Ramos (cell line): Measurements from ENCODE around the gene GSE1.

ENCODE experiments used
- in situ Hi-C: fragments of 300-500 bp; cut with MboI; formaldehyde crosslinking; loops from one replicate; pipeline ENCODE4 v1.14.3; 2022; ENCODE audit warnings: low sequenced_read_pairs; ENCODE audit not compliant: unreplicated experiment

The GSE1 gene

DNA sequence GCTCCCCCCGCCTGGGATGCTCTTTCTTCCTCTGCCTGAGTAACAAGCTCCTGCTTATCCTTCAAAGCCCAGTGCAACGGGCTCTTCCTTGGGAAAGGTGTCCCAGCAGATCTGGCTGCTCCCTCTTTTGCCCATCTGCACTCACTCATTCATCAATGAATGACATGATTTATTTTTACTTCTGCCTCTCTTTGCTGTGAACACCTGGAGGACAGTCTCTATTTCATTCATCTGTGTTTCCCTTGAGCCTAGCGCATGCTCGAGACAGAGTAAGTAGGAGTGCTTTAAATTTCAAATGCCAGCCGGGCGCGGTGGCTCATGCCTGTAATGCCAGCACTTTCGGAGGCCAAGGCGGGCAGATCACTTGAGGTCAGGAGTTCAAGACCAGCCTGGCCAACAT is 97.6 kb downstream of the GSE1 start:
- in situ Hi-C loops = no loop called here

DNA sequence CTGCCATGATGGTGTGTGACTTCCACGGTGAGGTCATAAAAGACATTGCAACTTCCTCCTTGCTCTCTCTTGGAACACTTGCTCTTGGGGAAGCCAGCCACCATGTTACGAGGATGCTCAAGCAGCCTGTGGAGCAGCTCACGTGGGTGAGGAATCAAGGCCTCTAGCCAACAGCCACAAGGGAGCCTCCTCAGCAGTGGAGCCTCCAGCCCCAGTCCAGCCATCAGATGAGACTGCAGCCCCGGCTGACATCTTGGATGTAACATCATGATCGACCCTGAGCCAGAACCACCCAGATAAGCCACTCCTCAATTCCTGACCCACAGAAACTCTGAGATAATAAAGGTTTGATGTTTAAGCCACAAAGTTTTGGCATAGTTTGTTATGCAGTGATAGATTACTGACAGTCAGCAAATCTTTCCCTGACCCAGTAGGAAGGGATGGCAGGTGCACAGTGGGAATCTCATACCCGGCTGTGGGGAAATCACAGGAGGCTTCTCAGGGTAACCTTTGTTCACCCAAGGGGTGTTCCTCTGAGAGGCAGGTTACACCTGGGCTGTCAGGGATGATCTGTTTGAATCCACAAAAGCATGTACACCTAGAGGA is 99.0 kb downstream of the GSE1 start:
- in situ Hi-C loops = no loop called here

DNA sequence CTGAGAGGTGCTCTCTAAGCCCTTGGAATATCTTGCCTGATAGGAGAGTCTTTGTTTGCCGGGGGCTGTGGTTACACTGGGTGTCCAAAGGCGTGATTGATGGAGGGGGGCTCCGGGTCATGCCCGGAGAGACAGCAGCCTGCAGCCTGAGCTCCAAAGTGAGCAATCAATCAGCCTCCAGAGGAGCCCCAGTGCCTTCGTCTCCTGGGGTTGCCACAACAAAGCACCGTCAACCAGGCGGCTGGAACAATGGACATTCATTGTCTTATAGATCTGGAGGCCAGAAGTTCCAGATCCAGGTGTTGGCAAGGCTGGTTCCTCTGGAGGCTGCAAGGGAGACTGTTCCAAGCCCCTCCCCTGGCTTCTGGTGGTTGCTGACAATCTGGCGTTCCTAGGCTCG is 99.7 kb downstream of the GSE1 start:
- in situ Hi-C loops = no loop called here

DNA sequence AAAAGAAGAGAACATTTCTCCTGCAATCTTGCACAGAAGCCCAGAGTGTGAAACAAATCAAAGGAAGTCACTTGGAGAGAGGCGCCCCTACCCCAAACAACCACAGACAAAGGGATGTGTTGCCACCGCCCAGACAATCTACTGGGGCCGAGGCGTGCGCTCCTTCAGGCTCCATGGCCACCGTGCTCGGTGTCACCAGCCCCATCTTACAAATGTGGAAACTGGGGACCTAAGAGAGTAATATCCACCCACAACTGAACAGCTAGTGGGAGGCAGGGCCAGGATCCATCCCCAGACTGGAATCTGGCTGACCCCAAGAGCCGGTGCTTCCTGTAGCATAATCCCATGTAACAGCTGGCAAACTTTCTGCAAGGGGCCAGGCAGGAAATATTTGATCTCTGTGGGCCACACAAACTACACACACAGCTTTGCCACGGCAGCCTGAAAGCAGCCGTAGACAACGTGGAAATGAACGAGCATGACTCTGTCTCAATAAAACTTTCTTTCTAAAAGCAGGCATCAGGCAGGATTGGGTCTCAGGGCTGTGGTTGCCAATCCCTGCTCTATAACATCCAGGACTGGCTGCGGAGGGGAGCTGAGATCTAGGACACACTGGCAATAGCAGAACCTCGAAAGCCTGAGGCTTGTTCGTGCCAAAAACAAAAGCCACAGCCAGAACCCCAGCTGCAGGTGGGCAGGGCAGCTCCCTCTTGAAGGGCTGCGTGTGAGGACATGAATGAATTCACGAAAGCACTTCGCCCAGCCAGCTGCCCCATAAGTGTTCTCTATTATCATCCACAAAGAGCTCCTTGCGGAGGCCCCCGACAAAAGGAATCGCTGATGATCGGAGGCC is 102.3 kb downstream of the GSE1 start:
- in situ Hi-C loops = loop anchor here (5.0 kb wide), 1 partner anchor 58 kb away; no protein-coding TSS in a partner anchor

DNA sequence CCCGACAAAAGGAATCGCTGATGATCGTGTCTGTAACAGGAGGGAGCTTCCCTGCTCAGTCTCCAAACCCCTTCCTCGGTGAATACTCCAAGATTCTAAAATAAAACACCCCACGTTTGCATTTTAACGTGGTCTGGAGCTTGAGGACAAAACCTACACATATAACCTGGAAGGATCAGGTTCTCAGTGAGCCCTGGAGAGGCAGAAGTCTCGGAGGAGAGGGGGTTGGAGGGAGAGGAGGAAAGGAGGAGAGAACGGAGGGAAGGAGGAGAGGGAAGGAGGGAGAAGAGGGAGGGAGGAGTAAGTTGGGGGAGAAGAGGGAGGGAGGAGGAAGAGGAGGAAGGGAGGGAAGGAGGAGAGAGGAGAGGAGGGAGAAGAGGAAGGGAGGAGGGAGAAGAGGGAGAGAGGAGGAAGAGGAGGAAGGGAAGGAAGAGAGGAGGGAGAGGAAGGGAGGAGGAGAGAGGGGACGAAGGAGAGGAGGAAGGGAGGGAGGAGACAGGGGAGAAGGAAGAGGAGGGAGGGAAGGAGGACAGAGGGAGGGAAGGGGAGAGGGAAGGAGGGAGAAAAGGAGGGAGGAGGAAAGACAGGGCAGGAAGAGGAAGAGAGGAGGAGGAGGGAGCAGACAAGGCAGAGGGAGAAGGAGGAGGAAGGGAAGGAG is 103.0 kb downstream of the GSE1 start:
- in situ Hi-C loops = loop anchor here (5.0 kb wide), 1 partner anchor 59 kb away; no protein-coding TSS in a partner anchor

DNA sequence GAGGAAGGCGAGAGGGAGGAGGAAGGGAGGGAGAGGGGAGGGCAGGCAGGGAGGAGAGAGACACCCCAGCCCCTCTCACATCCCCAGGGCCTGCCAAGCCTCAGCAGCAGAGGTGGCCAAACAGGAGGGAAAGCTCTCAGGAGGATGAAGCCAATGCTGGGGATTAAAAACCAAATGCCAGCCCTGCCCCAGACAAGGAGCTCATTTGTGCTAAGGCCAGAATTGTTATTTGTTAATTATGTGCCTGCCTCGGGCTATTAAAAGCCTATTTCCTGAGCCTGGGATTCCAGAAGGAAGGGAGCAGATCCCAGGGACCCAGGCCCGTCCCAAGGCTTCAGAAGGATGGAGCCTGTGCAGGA is 103.5 kb downstream of the GSE1 start:
- in situ Hi-C loops = loop anchor here (5.0 kb wide), 1 partner anchor 59 kb away; no protein-coding TSS in a partner anchor

DNA sequence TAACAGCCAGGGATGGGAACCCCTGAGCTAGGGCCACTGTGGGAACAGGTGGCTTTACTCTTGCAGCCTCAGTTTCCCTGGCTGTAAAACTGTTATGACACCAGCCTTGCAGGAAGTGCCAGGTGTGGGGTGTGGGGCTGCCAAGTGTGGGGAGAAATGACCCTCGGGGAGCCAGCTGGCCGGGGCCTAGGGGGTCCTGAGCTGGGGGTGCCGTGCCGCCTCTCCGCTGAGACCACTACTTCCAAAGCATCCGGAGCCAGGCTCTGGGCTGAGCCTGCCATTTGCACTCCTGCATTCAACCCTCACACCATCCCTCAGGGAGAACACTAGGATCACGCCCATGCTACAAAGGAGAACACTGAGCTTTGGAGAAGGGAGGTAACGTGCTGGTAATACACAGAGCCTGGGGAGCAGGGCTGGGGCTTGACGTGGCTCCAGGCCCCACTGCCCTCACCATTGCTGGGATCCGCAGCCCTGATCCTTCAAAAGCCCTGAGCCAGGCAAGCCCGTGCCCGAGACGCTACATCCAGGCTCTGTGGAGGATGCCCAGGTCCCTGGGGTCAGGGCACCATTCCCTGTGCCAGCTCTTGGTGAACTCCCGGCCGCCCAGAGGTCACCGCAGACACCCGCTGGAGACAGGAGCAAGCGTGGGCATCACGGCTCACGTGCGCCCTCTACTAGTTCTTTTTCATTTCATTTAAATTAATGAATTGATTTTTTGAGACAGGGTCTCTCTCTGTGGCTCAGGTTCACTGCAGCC is 104.5 kb downstream of the GSE1 start:
- in situ Hi-C loops = loop anchor here (5.0 kb wide), 1 partner anchor 60 kb away; no protein-coding TSS in a partner anchor

DNA sequence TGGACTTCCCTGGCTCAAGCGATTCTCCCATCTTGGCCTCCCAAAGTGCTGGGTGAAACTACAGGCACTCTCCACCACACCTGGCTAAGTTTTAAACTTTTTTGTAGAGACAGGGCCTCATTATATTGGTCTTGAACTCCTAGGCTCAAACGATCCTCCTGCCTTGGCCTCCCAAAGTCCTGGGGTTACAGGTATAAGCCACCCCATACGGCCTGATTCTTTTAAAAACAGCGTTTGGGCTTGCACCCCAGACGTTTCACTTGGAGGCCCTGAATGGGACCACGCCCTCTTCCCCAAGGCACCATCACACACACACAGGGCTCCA is 105.0 kb downstream of the GSE1 start:
- in situ Hi-C loops = loop anchor here (5.0 kb wide), 1 partner anchor 61 kb away; no protein-coding TSS in a partner anchor

DNA sequence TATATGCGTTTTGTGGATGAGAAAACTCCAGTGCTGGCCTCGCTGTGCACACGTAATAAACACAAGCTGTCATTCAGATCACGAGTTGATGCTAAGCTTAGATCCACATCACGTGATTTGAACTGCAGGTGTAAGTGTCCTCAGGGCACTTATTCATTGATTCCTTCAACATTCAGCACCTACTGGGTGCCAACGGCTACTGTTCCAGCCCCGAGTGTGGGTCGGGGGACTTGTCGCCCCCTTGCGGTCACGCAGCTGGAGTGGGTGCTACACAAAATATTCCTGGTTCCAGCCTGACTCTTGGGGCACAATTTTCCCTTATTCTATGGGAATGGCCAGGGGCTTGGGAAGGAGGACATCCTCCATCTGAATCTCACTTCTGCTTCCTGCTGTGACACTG is 105.6 kb downstream of the GSE1 start:
- in situ Hi-C loops = loop anchor here (5.0 kb wide), 1 partner anchor 61 kb away; no protein-coding TSS in a partner anchor

DNA sequence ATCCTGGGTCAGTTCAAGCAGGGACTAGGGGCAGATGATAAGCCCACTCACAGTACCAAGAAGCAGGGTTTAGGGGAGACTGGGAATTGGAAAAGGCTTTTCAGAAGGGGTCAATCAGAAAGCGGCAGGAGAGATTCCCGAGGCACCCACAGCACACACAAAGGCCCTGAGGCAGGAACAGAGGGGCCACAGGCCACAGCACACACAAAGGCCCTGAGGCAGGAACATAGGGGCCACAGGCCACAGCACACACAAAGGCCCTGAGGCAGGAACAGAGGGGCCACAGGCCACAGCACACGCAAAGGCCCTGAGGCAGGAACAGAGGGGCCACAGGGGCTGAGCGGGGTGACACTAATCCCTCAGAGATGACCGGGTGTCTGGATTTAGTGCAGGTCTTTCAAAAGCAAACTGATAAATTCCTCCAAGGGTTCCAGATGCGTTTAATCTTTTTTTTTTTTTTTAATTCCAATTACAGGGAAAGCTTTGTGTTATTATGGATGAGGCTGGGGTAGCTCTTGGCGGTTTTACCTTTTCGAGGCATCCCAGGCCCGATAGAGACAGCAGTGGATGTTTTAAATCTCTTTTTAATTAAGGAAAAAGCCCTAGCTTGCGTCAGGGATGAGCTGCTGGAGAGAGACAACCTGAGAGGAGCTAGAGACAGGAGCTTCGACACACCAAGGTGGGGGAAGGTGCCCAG is 106.6 kb downstream of the GSE1 start:
- in situ Hi-C loops = loop anchor here (5.0 kb wide), 1 partner anchor 62 kb away; no protein-coding TSS in a partner anchor

DNA sequence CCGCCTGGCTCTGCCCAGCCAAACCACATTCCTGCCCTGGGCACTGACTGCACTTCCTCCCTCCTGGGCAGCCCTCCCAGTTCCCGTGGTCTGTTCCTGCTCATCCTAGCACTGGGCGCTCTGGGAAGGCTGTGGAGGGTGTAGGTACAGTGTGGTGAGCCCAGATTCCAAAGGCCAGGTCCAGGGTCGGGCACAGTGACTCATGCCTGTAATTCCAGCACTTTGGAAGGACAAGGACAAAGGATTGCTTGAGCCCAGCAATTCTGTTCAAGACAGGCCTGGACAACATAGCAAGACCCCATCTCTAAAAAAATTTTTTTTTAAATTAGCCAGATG is 107.1 kb downstream of the GSE1 start:
- in situ Hi-C loops = no loop called here

DNA sequence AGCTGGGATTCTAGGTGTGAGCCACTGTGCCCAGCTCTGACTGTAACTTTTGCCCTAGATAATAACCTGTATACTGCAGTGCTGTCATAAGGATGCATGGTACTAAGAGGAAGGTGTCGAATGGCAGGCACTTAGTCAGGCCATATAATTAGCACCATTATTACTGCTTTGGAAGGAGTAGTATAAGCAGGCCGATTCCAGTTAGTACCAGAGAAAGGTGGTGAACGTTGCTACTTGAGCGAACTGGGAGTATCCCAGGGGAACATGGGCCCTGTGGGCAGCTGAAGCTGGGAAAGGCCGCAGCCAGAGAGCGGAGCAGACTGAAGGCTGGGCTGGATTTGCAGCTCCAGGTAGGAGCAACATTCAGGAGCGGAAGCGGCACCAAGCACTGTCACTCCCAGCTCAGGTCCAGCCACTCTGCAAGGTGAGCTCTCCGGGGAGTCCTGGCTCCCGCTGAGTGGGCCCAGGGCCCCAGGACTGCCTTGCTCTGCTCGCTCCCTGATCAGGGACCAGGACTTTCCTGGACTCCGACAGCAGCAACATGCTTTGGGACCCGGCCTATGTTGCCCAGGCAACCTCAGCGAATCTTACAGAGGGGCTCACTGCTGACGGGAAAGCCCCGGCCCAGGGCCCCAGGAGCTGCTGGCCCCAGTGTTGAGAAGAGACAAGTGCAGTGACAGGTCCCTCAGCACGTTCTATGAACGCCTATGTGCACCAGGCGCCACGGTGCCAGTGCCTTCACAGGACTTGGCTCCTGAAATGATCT is 109.2 kb downstream of the GSE1 start:
- in situ Hi-C loops = no loop called here

DNA sequence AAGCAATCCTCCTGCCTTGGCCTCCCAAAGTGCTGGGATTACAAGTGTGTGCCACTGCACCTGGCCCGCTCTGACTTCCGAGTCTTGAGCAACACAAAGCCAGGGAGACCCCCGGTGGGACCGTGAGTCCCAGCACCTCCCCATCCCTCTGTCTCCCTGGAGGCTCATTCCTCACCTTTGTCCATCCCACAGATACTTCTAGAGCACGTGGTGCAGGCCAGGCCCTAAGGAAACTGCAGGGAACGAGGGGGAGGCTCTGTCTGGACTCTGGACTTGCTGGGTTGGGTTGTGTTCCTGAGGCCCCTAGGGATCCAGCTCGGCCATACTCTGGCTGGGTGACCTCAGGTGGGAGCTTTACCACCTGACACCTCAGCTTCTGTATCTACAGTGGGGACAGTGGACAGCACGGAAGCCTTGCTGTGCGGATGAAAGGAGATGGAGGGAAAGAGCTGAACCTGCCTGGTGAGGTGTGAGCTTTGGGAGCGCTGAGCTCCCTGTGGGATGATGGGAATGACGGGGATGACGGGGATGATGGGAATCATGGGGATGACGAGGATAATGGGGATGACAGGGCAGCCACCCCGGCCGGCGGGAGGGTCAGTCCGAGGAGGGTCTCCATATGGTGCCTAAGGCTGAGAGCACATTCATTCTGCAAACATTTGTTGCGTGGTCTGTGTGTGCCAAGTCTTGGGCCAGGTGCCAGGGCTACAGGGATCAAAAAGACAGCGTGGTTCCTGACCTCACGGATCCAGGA is 111.2 kb downstream of the GSE1 start:
- in situ Hi-C loops = no loop called here

DNA sequence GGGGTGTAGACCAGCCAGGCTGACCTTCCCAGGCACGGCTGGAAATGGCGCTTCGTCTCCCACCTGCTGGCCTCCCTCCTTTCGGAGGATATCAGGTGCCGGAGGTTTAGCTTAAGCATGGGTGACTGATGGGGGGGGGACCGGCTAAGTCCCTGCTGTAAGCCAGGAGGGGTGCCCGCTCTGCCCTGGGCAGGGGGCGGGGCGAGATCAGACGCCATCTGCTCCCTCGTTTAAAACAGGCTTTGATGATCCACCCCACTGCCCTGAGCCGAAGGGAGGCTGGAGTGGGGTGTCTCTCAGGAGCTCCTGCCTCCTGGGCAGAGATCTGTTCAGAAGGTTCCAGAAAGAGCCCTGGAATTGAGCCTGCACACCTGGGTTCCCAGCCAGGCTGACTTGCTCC is 111.8 kb downstream of the GSE1 start:
- in situ Hi-C loops = no loop called here
